ENCODE results near the gene ETFRF1.

Gene ETFRF1

GRCh38 chr12:25195056-25195971 is at the start of gene ETFRF1, which contains the start of gene DNAI7:
Gene ETFRF1, plus strand, starts transcription at chr12:25195237. Its CDS starts 8,720 bp downstream, at chr12:25203957.
Gene DNAI7, minus strand, starts transcription at chr12:25195160. Its CDS starts 82 bp downstream, at chr12:25195078.
- in situ Hi-C loops (cut with HindIII; ENCODE audit: low sequenced_read_pairs), result no loop called here
- DNase-seq (ENCODE audit: low read depth, low spot score), result peak; percentile 98
- no peak for TF ChIP-seq CTCF (IDR thresholded peaks at IDR 0.05; ENCODE audit: low read depth, low read length)
- H3K4me3 ChIP-seq (ENCODE audit: low read depth, low read length), result peak within 1 kb of the TSS; percentile 75

- in situ Hi-C loops (cut with HindIII; ENCODE audit: low sequenced_read_pairs), result no loop called here
- TF ChIP-seq CTCF (IDR thresholded peaks at IDR 0.05; ENCODE audit: low read depth, low read length), result no peak
- H3K4me3 ChIP-seq (ENCODE audit: low read depth, low read length), result no peak overlapping the region
- DNase-seq (ENCODE audit: low read depth, low spot score), result no peak
These were observed 48.4 kb upstream of the ETFRF1 start for GRCh38 chr12:25146686-25147085.

DNA sequence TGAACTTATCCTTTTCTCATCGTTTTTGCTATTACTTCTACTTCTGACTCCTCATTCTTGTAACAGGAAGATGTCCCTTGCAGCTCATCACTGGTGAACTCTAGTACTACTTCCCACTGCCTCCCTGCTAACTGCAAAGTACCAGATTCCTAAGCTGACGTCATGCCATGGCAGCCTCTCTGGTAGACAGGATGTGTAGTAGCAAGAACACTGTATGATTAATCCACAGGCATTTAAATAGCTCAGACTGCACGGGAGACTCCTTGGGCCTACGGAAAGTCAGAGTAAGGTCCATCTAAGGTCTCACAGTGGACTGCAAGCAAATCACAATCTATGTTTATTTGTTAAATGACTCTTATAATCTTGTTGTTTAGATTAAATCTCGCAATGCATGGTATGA is 43.6 kb upstream of the ETFRF1 start:
- no peak for TF ChIP-seq CTCF (IDR thresholded peaks at IDR 0.05; ENCODE audit: low read depth, low read length)
- in situ Hi-C loops (cut with HindIII; ENCODE audit: low sequenced_read_pairs), result no loop called here
- no peak overlapping the region for H3K4me3 ChIP-seq (ENCODE audit: low read depth, low read length)
- DNase-seq (ENCODE audit: low read depth, low spot score), result peak; percentile 97

- no peak for TF ChIP-seq CTCF (IDR thresholded peaks at IDR 0.05; ENCODE audit: low read depth, low read length)
- in situ Hi-C loops (cut with HindIII; ENCODE audit: low sequenced_read_pairs), result no loop called here
- H3K4me3 ChIP-seq (ENCODE audit: low read depth, low read length), result no peak overlapping the region
- DNase-seq (ENCODE audit: low read depth, low spot score), result no peak
These were observed 43.0 kb upstream of the ETFRF1 start for GRCh38 chr12:25152055-25152454.

GRCh38 chr12:25155022-25155576 is 39.9 kb upstream of the ETFRF1 start:
- in situ Hi-C loops (cut with HindIII; ENCODE audit: low sequenced_read_pairs), result no loop called here
- H3K4me3 ChIP-seq (ENCODE audit: low read depth, low read length), result no peak overlapping the region
- peak; percentile 67 for TF ChIP-seq CTCF (IDR thresholded peaks at IDR 0.05; ENCODE audit: low read depth, low read length)
- peak; percentile 64 for DNase-seq (ENCODE audit: low read depth, low spot score)

DNA sequence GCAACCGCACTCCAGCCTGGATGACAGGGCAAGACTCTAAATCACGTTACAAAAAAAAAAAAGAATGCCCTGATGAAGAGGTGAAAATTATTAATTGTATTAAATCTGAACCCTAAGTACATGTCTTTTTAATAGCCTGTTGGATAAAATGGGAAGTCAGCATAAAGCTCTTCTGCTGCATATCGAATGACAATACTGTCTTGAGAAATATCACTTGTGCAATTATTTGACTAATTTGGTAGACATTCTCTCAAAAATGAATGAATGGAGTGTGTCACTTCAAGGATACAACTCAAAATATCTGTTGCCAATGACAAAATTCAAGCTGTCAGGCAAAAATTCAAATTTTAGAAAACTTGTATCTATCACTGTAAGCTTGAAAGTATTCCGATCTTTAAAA is 39.0 kb upstream of the ETFRF1 start:
- in situ Hi-C loops (cut with HindIII; ENCODE audit: low sequenced_read_pairs), result no loop called here
- no peak overlapping the region for H3K4me3 ChIP-seq (ENCODE audit: low read depth, low read length)
- no peak for TF ChIP-seq CTCF (IDR thresholded peaks at IDR 0.05; ENCODE audit: low read depth, low read length)
- DNase-seq (ENCODE audit: low read depth, low spot score), result no peak

All from astrocyte of the spinal cord (primary cell).